Fibroblast of lung (primary cell): ENCODE results near the gene GRID1. TPM values are rescaled to one million over a fixed set of nuclear protein-coding genes. Genes with fewer than 3 reads are reported as not detected.

Source experiments
- DNase-seq, 2 donors: peaks; one replicate each; pipeline versions ENCODE4 v3.0.0 to v3.0.0-alpha.2; 2010; ENCODE audit warnings: low read depth in 2 of 2
- H2AFZ ChIP-seq: 2 replicates; pipeline ENCODE4 v1.5.1; 2012; ENCODE audit warnings: low read length, control low read depth, inconsistent platforms
- H3K27ac ChIP-seq: 2 replicates; pipeline ENCODE4 v1.5.1; 2011; ENCODE audit warnings: low read length, control low read depth; ENCODE audit not compliant: insufficient read depth
- H3K27me3 ChIP-seq: 2 replicates; pipeline ENCODE4 v1.5.1; 2011; ENCODE audit warnings: mild to moderate bottlenecking, low read length; ENCODE audit not compliant: control insufficient read depth, insufficient read depth
- H3K36me3 ChIP-seq: 2 replicates; pipeline ENCODE4 v1.5.1; 2011; ENCODE audit warnings: low read length; ENCODE audit not compliant: control insufficient read depth, insufficient read depth
- H3K4me1 ChIP-seq: 2 replicates; pipeline ENCODE4 v1.5.1; 2011; ENCODE audit warnings: low read length; ENCODE audit not compliant: control insufficient read depth, insufficient read depth; ENCODE audit errors: extremely low read depth
- H3K4me2 ChIP-seq: 2 replicates; pipeline ENCODE4 v1.5.1; 2011; ENCODE audit warnings: low read length, control low read depth; ENCODE audit not compliant: insufficient read depth; ENCODE audit errors: extremely low read depth
- H3K4me3 ChIP-seq, 4 experiments: fragments of 200-600 bp in 1 of 4; sonication (generic) in 1 of 4; replicated peaks in 1 of 4; 2 replicates each; pipeline ENCODE4 v1.5.1; 2011 to 2016; ENCODE audit warnings: low read length in 4 of 4, low read depth in 3 of 4, mild to moderate bottlenecking in 3 of 4, control low read depth in 2 of 4, inconsistent platforms in 1 of 4, mixed read lengths in 1 of 4; ENCODE audit not compliant: insufficient read depth in 1 of 4; ENCODE audit errors: control extremely low read depth in 1 of 4
- H3K79me2 ChIP-seq: 2 replicates; pipeline ENCODE4 v1.5.1; 2012; ENCODE audit warnings: mild to moderate bottlenecking, low read length, inconsistent platforms; ENCODE audit not compliant: control insufficient read depth, insufficient read depth
- H3K9ac ChIP-seq: 2 replicates; pipeline ENCODE4 v1.5.1; 2011; ENCODE audit warnings: mild to moderate bottlenecking, low read length, control low read depth; ENCODE audit not compliant: insufficient read depth
- H3K9me3 ChIP-seq: 2 replicates; pipeline ENCODE4 v1.5.1; 2012; ENCODE audit warnings: low read depth, low read length; ENCODE audit not compliant: control insufficient read depth, insufficient read depth
- H4K20me1 ChIP-seq: 2 replicates; pipeline ENCODE4 v1.5.1; 2011; ENCODE audit warnings: low read length; ENCODE audit not compliant: control insufficient read depth, insufficient read depth; ENCODE audit errors: extremely low read depth
- CTCF ChIP-seq, 2 donors: IDR thresholded peaks in 1 of 2; conservative IDR thresholded peaks in 1 of 2; 1 replicate in 1 of 2; 2 replicates in 1 of 2; pipeline ENCODE4 v1.5.1; 2011 to 2012; ENCODE audit warnings: low read length in 2 of 2, control low read depth in 1 of 2, inconsistent platforms in 1 of 2, low read depth in 1 of 2, mild to moderate bottlenecking in 1 of 2
- EZH2 ChIP-seq: IDR thresholded peaks from 2 replicates; pipeline ENCODE4 v1.5.1; 2012; ENCODE audit warnings: low read length, control low read depth, mild to moderate bottlenecking; ENCODE audit errors: missing control alignments
- polyA plus RNA-seq, 2 donors: library from polyadenylated mRNA; depleted of rRNA in 1 of 2; stranded (reverse) in 1 of 2; unstranded in 1 of 2; fragments of >200 nt; gene quantifications; 2 replicates each; pipeline ENCODE4 v1.2.1, GENCODE V29; 2011 to 2012; ENCODE audit warnings: missing spikeins in 1 of 2
- total RNA-seq: library from RNA; depleted of rRNA; stranded (reverse); fragments of >200 nt; gene quantifications from 2 replicates; pipeline ENCODE4 v1.2.1, GENCODE V29; 2014

GRID1 gene
- total and polyA plus RNA-seq, 2 donors (not counting 1 experiment from before 2014, with no cell fraction given): 0.03 to 0.33 TPM

GRCh38 chr10:86327954-86328725, 38.5 kb downstream of the GRID1 start:
- Histone ChIP-seq H4K20me1 (no peaks in the 10 kb centered on the region), H3K36me3 (no peaks in the 10 kb centered on the region), H3K4me1 (no peaks in the 10 kb centered on the region), H3K27ac (no peak overlapping the region), H3K9me3 (no peaks in the 10 kb centered on the region), H3K27me3 (no peaks in the 10 kb centered on the region), H2AFZ (no peak overlapping the region), H3K4me3 (no peak overlapping the region), H3K79me2 (no peaks in the 10 kb centered on the region), H3K9ac (no peak overlapping the region), H3K4me2 (no peak overlapping the region)
- TF ChIP-seq EZH2 (no peak), CTCF (conservative IDR thresholded peaks at IDR 0.05 in 1 of 2, IDR thresholded peaks at IDR 0.05 in 1 of 2; ENCODE audit: low read depth in 1 of 2, low read length in 2 of 2) (no peak)
- DNase-seq: no peak

GRCh38 chr10:86325158-86325557, 41.4 kb downstream of the GRID1 start:
- Histone ChIP-seq H3K4me2 (no peak overlapping the region), H4K20me1 (no peaks in the 10 kb centered on the region), H3K36me3 (no peaks in the 10 kb centered on the region), H3K4me1 (no peaks in the 10 kb centered on the region), H3K27me3 (no peaks in the 10 kb centered on the region), H3K79me2 (no peaks in the 10 kb centered on the region), H3K4me3 (no peak overlapping the region), H3K9ac (no peak overlapping the region), H2AFZ (no peak overlapping the region), H3K9me3 (no peaks in the 10 kb centered on the region), H3K27ac (no peak overlapping the region)
- TF ChIP-seq CTCF (conservative IDR thresholded peaks at IDR 0.05 in 1 of 2, IDR thresholded peaks at IDR 0.05 in 1 of 2; ENCODE audit: low read depth in 1 of 2, low read length in 2 of 2) (no peak), EZH2 (no peak)
- no peak for DNase-seq

GRCh38 chr10:86321568-86321967, 45.0 kb downstream of the GRID1 start:
- Histone ChIP-seq H4K20me1 (no peaks in the 10 kb centered on the region), H3K4me3 (no peak overlapping the region), H2AFZ (no peak overlapping the region), H3K9ac (no peak overlapping the region), H3K79me2 (no peaks in the 10 kb centered on the region), H3K27ac (no peak overlapping the region), H3K9me3 (no peaks in the 10 kb centered on the region), H3K4me1 (no peaks in the 10 kb centered on the region), H3K36me3 (no peaks in the 10 kb centered on the region), H3K27me3 (no peaks in the 10 kb centered on the region), H3K4me2 (no peak overlapping the region)
- no peak for TF ChIP-seq EZH2
- no peak for TF ChIP-seq CTCF (conservative IDR thresholded peaks at IDR 0.05 in 1 of 2, IDR thresholded peaks at IDR 0.05 in 1 of 2; ENCODE audit: low read depth in 1 of 2, low read length in 2 of 2)
- DNase-seq: no peak
